ENCODE measurements around the gene TIRAP. TPM values are rescaled to one million over a fixed set of nuclear protein-coding genes. Genes with fewer than 3 reads are reported as not detected.
A peak's percentile ranks its signal among the peaks of the same experiment; 100 is the strongest.

The TIRAP gene
- total and polyA plus RNA-seq, 9 of the 15 experiments (the other 6 are each of a cell fraction or from before 2014, with no cell fraction given): 0.60 to 8.7 (median 3.7) TPM

- in situ Hi-C loops (cut with MboI): no loop called here
- Histone ChIP-seq H3K27ac (ENCODE audit: extremely low read depth, low read depth, low read length) (no peak overlapping the region), H3K4me2 (ENCODE audit: insufficient read depth, low read length) (peak overlapping the region; percentile 7; the same call in 1 of the 2 replicates), H2AFZ (ENCODE audit: low read depth, low read length) (no peak overlapping the region), H3K27me3 (ENCODE audit: control insufficient read depth in 2 of 2, insufficient read depth in 2 of 2, low read length in 2 of 2) (no peaks in the 10 kb centered on the region), H3K4me1 (replicated peaks in 1 of 2; ENCODE audit: control insufficient read depth in 2 of 2, insufficient read depth in 2 of 2, low read length in 2 of 2) (peaks cover 11 to 26% of the 10 kb centered on the region in 2 experiments; a peak in 4 of 5 replicates), H3K79me2 (ENCODE audit: control insufficient read depth, insufficient read depth, low read length) (no peaks in the 10 kb centered on the region), H4K20me1 (replicated peaks; ENCODE audit: control insufficient read depth, insufficient read depth, low read length) (no peaks in the 10 kb centered on the region), H3K9me1 (ENCODE audit: control insufficient read depth, insufficient read depth, low read length) (no peaks in the 10 kb centered on the region), H3K9me3 (replicated peaks; ENCODE audit: control insufficient read depth, insufficient read depth, low read depth, low read length) (no peaks in the 10 kb centered on the region; the same call in 1 of the 2 replicates), H3K4me3 (no peak overlapping the region), H3K9ac (ENCODE audit: insufficient read depth in 1 of 2, low read depth in 2 of 2, low read length in 2 of 2) (no peak overlapping the region), H3K36me3 (ENCODE audit: control insufficient read depth, insufficient read depth, low read length) (no peaks in the 10 kb centered on the region)
- peak in 2 of 4 experiments; percentile 62 to 90 for DNase-seq (ENCODE audit: extremely low read depth in 1 of 4, low spot score in 3 of 4)
- 5% methylated on average over 6 of the region's 6 CpGs for WGBS (ENCODE audit: insufficient coverage, low coverage, missing lambda C conversion rate)
- FAIRE-seq: peak; percentile 86
- intact Hi-C loops (cut with micrococcal nuclease): no loop called here
- ATAC-seq: peak; percentile 35
- POLR2A ChIA-PET: interaction anchor here (0.7 kb wide), 1 partner anchor 49 kb away, joined by 3 read pairs; no protein-coding TSS in a partner anchor
- no TSS peak for BruUV-seq (replicated peaks)
- CTCF ChIA-PET (ENCODE audit: low intra/inter-chr PET ratio): no interaction called here
- TF ChIP-seq MEIS2 (IDR thresholded peaks at IDR 0.05; ENCODE audit: partially characterized antibody) (peak; percentile 47), C11orf30 (IDR thresholded peaks at IDR 0.05; ENCODE audit: low read depth) (no peak), SOX6 (IDR thresholded peaks at IDR 0.05) (0 out of 2 replicates have a peak, but pooled peaks have one; percentile 21), ZNF518B (CRISPR knock-in tag; IDR thresholded peaks at IDR 0.05) (no peak), ADNP (tag; IDR thresholded peaks at IDR 0.05) (no peak), E2F3 (CRISPR knock-in tag; IDR thresholded peaks at IDR 0.05) (no peak), NCOA2 (IDR thresholded peaks at IDR 0.05; ENCODE audit: partially characterized antibody in 2 of 2) (no peak), MIER1 (IDR thresholded peaks at IDR 0.05; ENCODE audit: low read depth) (no peak), MAFF (IDR thresholded peaks at IDR 0.05; ENCODE audit: low read length) (no peak), SMARCE1 (IDR thresholded peaks at IDR 0.05) (0 out of 2 replicates have a peak, but pooled peaks have one; percentile 29), CHCHD3 (CRISPR knock-in tag; IDR thresholded peaks at IDR 0.05) (no peak), ATF3 (IDR thresholded peaks at IDR 0.05) (peak; percentile 72), ATF3 (CRISPR knock-in tag; conservative IDR thresholded peaks at IDR 0.05) (no peak), ZNF197 (CRISPR knock-in tag; IDR thresholded peaks at IDR 0.05; ENCODE audit: low read depth) (no peak), CREM (IDR thresholded peaks at IDR 0.05; ENCODE audit: low read depth) (peak; percentile 54), FOXA3 (CRISPR knock-in tag; conservative IDR thresholded peaks at IDR 0.05 in 1 of 2, IDR thresholded peaks at IDR 0.05 in 1 of 2) (no peak), ARID1B (IDR thresholded peaks at IDR 0.05) (peak; percentile 43; the same call in 1 of the 2 replicates), RBM22 (IDR thresholded peaks at IDR 0.05; ENCODE audit: low read depth, low read length, poor library complexity, severe bottlenecking) (no peak)
- TF ChIP-seq, protein P1, sequence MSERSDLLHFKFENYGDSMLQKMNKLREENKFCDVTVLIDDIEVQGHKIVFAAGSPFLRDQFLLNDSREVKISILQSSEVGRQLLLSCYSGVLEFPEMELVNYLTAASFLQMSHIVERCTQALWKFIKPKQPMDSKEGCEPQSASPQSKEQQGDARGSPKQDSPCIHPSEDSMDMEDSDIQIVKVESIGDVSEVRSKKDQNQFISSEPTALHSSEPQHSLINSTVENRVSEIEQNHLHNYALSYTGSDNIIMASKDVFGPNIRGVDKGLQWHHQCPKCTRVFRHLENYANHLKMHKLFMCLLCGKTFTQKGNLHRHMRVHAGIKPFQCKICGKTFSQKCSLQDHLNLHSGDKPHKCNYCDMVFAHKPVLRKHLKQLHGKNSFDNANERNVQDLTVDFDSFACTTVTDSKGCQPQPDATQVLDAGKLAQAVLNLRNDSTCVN (CRISPR knock-in tag; IDR thresholded peaks at IDR 0.05): no peak
These were observed 1.9 kb downstream of the TIRAP start for GRCh38 chr11:126284829-126285228.

Data from K562 (cell line).